OCI-LY3 (cell line): Measurements from ENCODE around the gene TRIM47.

Source experiments
- EZH2phosphoT487 ChIP-seq: fragments of 200-600 bp; shearing (Covaris generic); IDR thresholded peaks from 2 replicates; pipeline ENCODE4 v1.6.1; 2018; ENCODE audit warnings: antibody characterized with exemption, mixed run types, low read depth
- TF ChIP-seq, protein P1 (sequence below): fragments of 200-600, 300-600 bp; sonication (generic); IDR thresholded peaks from 2 replicates; pipeline ENCODE4 v1.5.1; 2014; ENCODE audit warnings: antibody characterized with exemption, low read length, low read depth

DNA sequence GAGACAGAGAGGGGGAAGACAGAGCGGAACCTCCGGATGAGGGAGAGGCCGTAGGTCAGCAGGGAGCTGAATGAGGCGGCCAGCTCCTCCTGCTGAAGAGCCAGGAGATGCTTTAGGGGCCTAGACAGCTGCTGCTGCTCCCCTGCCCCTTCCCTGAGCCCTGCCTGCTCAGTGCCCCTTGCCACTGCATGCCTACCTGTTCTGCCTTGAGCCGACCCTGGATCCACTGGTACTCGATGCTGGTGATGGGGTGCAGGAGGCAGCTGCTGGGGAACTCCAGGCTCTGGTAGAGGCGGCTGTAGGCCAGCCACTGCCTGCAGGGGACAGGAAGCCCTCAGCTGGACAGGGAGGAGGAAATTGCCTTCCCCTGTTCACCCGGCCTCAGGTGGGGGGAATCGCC is 41.8 kb downstream of the TRIM47 start:
- TF ChIP-seq, protein P1, sequence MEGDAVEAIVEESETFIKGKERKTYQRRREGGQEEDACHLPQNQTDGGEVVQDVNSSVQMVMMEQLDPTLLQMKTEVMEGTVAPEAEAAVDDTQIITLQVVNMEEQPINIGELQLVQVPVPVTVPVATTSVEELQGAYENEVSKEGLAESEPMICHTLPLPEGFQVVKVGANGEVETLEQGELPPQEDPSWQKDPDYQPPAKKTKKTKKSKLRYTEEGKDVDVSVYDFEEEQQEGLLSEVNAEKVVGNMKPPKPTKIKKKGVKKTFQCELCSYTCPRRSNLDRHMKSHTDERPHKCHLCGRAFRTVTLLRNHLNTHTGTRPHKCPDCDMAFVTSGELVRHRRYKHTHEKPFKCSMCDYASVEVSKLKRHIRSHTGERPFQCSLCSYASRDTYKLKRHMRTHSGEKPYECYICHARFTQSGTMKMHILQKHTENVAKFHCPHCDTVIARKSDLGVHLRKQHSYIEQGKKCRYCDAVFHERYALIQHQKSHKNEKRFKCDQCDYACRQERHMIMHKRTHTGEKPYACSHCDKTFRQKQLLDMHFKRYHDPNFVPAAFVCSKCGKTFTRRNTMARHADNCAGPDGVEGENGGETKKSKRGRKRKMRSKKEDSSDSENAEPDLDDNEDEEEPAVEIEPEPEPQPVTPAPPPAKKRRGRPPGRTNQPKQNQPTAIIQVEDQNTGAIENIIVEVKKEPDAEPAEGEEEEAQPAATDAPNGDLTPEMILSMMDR, result no peak
- no peak for TF ChIP-seq EZH2phosphoT487
